K562 (cell line): ENCODE data around the gene FAM187B. TPM values are rescaled to one million over a fixed set of nuclear protein-coding genes. Genes with fewer than 3 reads are reported as not detected.

Source experiments
- IRF2 ChIP-seq: sonication (generic); formaldehyde crosslinking; IDR thresholded peaks from 2 replicates; pipeline ENCODE4 v1.8.1; 2022; ENCODE audit warnings: mild to moderate bottlenecking, missing genetic modification reagents
- MYC ChIP-seq, 2 experiments: fragments of 250-450 bp in 1 of 2; sonication (Bioruptor Pico) in 1 of 2; IDR thresholded peaks; 2 replicates each; pipeline versions ENCODE4 v1.5.1 to v1.6.1; 2012 to 2021; ENCODE audit warnings: low read depth in 2 of 2, borderline replicate concordance in 1 of 2, improper control_type of control experiment in 1 of 2, low read length in 1 of 2, mild to moderate bottlenecking in 1 of 2, moderate library complexity in 1 of 2
- POLR2G ChIP-seq: fragments of 200-400 bp; formaldehyde crosslinking; IDR thresholded peaks from 2 replicates; pipeline ENCODE4 v1.6.1; 2017; ENCODE audit warnings: low read depth, mild to moderate bottlenecking, antibody characterized with exemption, low read length, moderate library complexity
- SUPT5H ChIP-seq: fragments of 450-650 bp; IDR thresholded peaks from 2 replicates; pipeline ENCODE4 v1.6.1; 2016
- TAF1 ChIP-seq: IDR thresholded peaks from 2 replicates; pipeline ENCODE4 v1.6.1; 2011; ENCODE audit warnings: mild to moderate bottlenecking, low read length, moderate library complexity; ENCODE audit not compliant: insufficient read depth, control insufficient read depth, severe bottlenecking; ENCODE audit errors: extremely low read depth
- TBP ChIP-seq: optimal IDR thresholded peaks from 2 replicates; pipeline ENCODE3; 2011; ENCODE audit warnings: low read depth, low read length, improper control_type of control experiment
- ZNF589 ChIP-seq: fragments of 200-800 bp; sonication (Bioruptor generic); IDR thresholded peaks from 2 replicates; pipeline ENCODE4 v1.6.1; 2016; ENCODE audit warnings: low read depth, missing genetic modification characterization, missing compliant biosample characterization
- polyA plus RNA-seq, 8 experiments: library from polyadenylated mRNA; depleted of rRNA in 4 of 8; stranded (reverse) in 5 of 8; unstranded in 3 of 8; fragments of >200 nt; fragmentation: Nextera tagmentation in 2 of 8; fragmentation: Illumina TruSeq in 1 of 8; extraction: Ambion mirVana in 2 of 8; extraction: Trizol in 1 of 8; gene quantifications; 2 replicates each; pipeline versions ENCODE4 v1.2.1 to v1.2.3, GENCODE V29; 2011 to 2014; ENCODE audit warnings: inconsistent platforms in 1 of 8, missing spikeins in 1 of 8
- total RNA-seq, 7 experiments: library from RNA; depleted of rRNA in 6 of 7; stranded (reverse); fragments of >200 nt in 6 of 7; fragmentation: Illumina TruSeq in 2 of 7; extraction: Trizol in 2 of 7; gene quantifications; 2 replicates each; pipeline versions ENCODE4 v1.2.1 to v1.2.3, GENCODE V29; 2011 to 2021; ENCODE audit warnings: low replicate concordance in 1 of 7
- TF ChIP-seq, protein P1 (sequence below), 3 experiments: fragments of 200-800 bp in 1 of 3; fragments of 250-450 bp in 1 of 3; fragments of 450-650 bp in 1 of 3; sonication (Bioruptor Pico) in 1 of 3; sonication (Bioruptor generic) in 1 of 3; formaldehyde crosslinking in 1 of 3; IDR thresholded peaks; 2 replicates each; pipeline versions ENCODE4 v1.6.1 to v1.8.0; 2016 to 2022; ENCODE audit warnings: mild to moderate bottlenecking in 2 of 3, missing genetic modification characterization in 2 of 3, missing compliant biosample characterization in 1 of 3, moderate library complexity in 1 of 3

Gene FAM187B
- total and polyA plus RNA-seq, 9 of the 15 experiments (the other 6 are each of a cell fraction or from before 2014, with no cell fraction given) = 0.04 to 0.09 TPM; not detected in 7

DNA sequence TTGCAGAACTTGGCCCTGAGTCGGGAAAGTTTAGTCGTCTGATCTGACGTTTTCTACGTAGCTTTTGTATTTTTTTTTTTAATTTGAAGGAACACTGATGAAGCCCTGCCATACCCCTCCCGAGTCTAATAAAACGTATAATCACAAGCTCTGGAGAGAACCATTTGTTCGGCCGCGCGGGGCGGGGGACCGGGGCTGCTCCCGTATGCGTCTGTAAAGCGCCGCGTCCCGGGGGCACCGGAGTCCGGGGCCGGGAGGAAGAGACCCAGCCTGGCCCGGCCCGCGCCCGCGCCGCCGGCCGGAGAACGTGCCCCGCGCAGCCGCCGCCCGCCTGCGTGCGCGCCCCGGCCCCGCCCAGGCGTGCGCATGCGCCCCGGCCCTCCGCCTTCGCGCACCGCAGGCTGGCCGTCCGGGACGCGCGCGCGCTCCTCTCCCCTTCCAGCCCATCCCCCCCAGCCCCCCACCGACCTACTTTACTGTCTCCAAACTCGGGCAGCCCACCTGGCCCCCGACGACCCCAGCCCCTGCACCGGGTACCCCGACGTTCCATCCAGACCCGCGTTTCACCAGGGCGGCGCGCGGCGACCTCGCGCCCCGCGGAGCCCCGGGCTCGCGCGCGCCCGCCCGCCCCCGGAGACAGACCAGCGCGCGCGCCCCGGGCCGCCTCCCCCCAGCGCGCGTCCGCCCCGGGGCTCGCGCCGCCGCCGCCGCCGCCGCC lies 39.4 kb upstream of the FAM187B start (continued):
- TF ChIP-seq, protein P1, sequence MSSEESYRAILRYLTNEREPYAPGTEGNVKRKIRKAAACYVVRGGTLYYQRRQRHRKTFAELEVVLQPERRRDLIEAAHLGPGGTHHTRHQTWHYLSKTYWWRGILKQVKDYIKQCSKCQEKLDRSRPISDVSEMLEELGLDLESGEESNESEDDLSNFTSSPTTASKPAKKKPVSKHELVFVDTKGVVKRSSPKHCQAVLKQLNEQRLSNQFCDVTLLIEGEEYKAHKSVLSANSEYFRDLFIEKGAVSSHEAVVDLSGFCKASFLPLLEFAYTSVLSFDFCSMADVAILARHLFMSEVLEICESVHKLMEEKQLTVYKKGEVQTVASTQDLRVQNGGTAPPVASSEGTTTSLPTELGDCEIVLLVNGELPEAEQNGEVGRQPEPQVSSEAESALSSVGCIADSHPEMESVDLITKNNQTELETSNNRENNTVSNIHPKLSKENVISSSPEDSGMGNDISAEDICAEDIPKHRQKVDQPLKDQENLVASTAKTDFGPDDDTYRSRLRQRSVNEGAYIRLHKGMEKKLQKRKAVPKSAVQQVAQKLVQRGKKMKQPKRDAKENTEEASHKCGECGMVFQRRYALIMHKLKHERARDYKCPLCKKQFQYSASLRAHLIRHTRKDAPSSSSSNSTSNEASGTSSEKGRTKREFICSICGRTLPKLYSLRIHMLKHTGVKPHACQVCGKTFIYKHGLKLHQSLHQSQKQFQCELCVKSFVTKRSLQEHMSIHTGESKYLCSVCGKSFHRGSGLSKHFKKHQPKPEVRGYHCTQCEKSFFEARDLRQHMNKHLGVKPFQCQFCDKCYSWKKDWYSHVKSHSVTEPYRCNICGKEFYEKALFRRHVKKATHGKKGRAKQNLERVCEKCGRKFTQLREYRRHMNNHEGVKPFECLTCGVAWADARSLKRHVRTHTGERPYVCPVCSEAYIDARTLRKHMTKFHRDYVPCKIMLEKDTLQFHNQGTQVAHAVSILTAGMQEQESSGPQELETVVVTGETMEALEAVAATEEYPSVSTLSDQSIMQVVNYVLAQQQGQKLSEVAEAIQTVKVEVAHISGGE (CRISPR knock-in tag; IDR thresholded peaks at IDR 0.05) = peak in 1 of 3 experiments; percentile 90; a peak in 2 of 6 replicates
- TF ChIP-seq MYC (IDR thresholded peaks at IDR 0.05; ENCODE audit: low read depth, low read length) (no peak), MYC (CRISPR knock-in tag; IDR thresholded peaks at IDR 0.05; ENCODE audit: borderline replicate concordance, low read depth) (0 out of 2 replicates have a peak, but pooled peaks have one; percentile 3), POLR2G (peak; percentile 73), TBP (peak; percentile 29), SUPT5H (peak; percentile 70; the same call in 1 of the 2 replicates), ZNF589 (CRISPR knock-in tag) (peak; percentile 96), TAF1 (peak; percentile 37), IRF2 (CRISPR knock-in tag) (no peak)
- TF ChIP-seq, all 486 proteins: peak for 46
